ENCODE measurements around the gene RYR1. TPM values are rescaled to one million over a fixed set of nuclear protein-coding genes. Genes with fewer than 3 reads are reported as not detected.

Gene RYR1
- polyA plus RNA-seq, 1 of the 3 experiments (the other 2 are of a cell fraction), result under 0.01 TPM

DNA sequence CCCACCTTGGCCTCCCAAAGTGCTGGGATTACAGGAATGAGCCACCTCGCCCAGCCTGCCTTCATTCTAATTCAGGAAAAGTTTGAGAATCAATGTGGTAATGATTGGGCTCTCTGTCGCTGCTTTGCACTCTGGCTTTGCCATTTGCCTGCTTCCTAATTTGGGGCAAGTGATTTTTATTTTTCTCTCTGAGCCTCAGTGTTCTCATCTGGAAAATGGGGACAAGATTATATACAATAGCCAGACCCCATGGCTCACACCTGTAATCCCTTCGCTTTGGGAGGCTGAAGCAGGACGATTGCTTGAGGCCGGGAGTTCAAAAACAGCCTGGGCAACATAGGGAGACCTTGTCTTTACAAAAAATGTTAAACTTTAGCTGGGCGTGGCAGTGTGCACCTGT, 3.8 kb downstream of the RYR1 start:
- H3K4me1 ChIP-seq (ENCODE audit: control insufficient read depth in 1 of 2, insufficient read depth in 2 of 2, low read depth in 1 of 2, low read length in 1 of 2), result no peaks in the 10 kb centered on the region; a peak in 1 of 4 replicates
- POLR2A ChIA-PET, result no interaction called here
- H2AFZ ChIP-seq (ENCODE audit: low read depth), result no peak overlapping the region
- DNase-seq, result no peak
- H3K9me2 ChIP-seq, result no peaks in the 10 kb centered on the region
- CTCF ChIA-PET, result no interaction called here
- H3K79me2 ChIP-seq (ENCODE audit: insufficient read depth), result no peaks in the 10 kb centered on the region
- H3K4me2 ChIP-seq, result no peak overlapping the region
- no peak overlapping the region for H3K9ac ChIP-seq
- TF ChIP-seq, protein P1, sequence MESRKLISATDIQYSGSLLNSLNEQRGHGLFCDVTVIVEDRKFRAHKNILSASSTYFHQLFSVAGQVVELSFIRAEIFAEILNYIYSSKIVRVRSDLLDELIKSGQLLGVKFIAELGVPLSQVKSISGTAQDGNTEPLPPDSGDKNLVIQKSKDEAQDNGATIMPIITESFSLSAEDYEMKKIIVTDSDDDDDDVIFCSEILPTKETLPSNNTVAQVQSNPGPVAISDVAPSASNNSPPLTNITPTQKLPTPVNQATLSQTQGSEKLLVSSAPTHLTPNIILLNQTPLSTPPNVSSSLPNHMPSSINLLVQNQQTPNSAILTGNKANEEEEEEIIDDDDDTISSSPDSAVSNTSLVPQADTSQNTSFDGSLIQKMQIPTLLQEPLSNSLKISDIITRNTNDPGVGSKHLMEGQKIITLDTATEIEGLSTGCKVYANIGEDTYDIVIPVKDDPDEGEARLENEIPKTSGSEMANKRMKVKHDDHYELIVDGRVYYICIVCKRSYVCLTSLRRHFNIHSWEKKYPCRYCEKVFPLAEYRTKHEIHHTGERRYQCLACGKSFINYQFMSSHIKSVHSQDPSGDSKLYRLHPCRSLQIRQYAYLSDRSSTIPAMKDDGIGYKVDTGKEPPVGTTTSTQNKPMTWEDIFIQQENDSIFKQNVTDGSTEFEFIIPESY (IDR thresholded peaks at IDR 0.05; ENCODE audit: borderline replicate concordance, low read depth), result no peak
- no peak for TF ChIP-seq REST (IDR thresholded peaks at IDR 0.05; ENCODE audit: low read depth, low read length)
- no peak for TF ChIP-seq MEF2A (IDR thresholded peaks at IDR 0.05; ENCODE audit: borderline replicate concordance, low read depth)
- no peak for TF ChIP-seq FOXJ3 (CRISPR knock-in tag; IDR thresholded peaks at IDR 0.05)
- no peak for TF ChIP-seq SIN3A (IDR thresholded peaks at IDR 0.05; ENCODE audit: borderline replicate concordance, low read depth, low read length)
- TF ChIP-seq RAD21 (IDR thresholded peaks at IDR 0.05; ENCODE audit: low read length), result no peak
- TF ChIP-seq PBX3 (IDR thresholded peaks at IDR 0.05), result no peak
- TF ChIP-seq TAF1 (IDR thresholded peaks at IDR 0.05; ENCODE audit: borderline replicate concordance, low read depth, low read length), result no peak
- TF ChIP-seq MXI1 (IDR thresholded peaks at IDR 0.05; ENCODE audit: low read depth, low read length), result no peak
- TF ChIP-seq EP300 (IDR thresholded peaks at IDR 0.05; ENCODE audit: borderline replicate concordance in 1 of 2, low read depth in 1 of 2, low read length in 1 of 2), result no peak
- no peak for TF ChIP-seq RFX5 (IDR thresholded peaks at IDR 0.05; ENCODE audit: low read length)
- TF ChIP-seq, protein P2, sequence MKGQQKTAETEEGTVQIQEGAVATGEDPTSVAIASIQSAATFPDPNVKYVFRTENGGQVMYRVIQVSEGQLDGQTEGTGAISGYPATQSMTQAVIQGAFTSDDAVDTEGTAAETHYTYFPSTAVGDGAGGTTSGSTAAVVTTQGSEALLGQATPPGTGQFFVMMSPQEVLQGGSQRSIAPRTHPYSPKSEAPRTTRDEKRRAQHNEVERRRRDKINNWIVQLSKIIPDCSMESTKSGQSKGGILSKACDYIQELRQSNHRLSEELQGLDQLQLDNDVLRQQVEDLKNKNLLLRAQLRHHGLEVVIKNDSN (IDR thresholded peaks at IDR 0.05; ENCODE audit: borderline replicate concordance, low read depth), result no peak
- no peak for TF ChIP-seq FOXM1 (IDR thresholded peaks at IDR 0.05; ENCODE audit: low read depth)
- no peak for TF ChIP-seq ELF1 (IDR thresholded peaks at IDR 0.05)
- TF ChIP-seq JUND (IDR thresholded peaks at IDR 0.05), result no peak
- no peak for TF ChIP-seq POLR2AphosphoS5 (IDR thresholded peaks at IDR 0.05; ENCODE audit: low read depth, low read length)
- no peak for TF ChIP-seq USF2 (IDR thresholded peaks at IDR 0.05; ENCODE audit: borderline replicate concordance, low read depth, low read length)
- TF ChIP-seq MAX (IDR thresholded peaks at IDR 0.05; ENCODE audit: low read depth), result no peak
- TF ChIP-seq NRF1 (IDR thresholded peaks at IDR 0.05; ENCODE audit: low read depth, low read length), result no peak
- WGBS (ENCODE audit: low lambda C conversion rate), result 70% methylated on average over 6 of the region's 6 CpGs
- no peaks in the 10 kb centered on the region for H3K36me3 ChIP-seq (replicated peaks in 1 of 2; ENCODE audit: control insufficient read depth in 1 of 2, insufficient read depth in 2 of 2, low read length in 1 of 2)
- H3K27me3 ChIP-seq (ENCODE audit: insufficient read depth), result peaks cover 9% of the 10 kb centered on the region; the same call in 1 of the 2 replicates
- H3K9me3 ChIP-seq, result no peaks in the 10 kb centered on the region
- no peak overlapping the region for H3K27ac ChIP-seq (ENCODE audit: low read depth in 2 of 2, low read length in 1 of 2)
- no peak overlapping the region for H3K4me3 ChIP-seq (ENCODE audit: low read depth in 2 of 2, low read length in 1 of 2)
- H4K20me1 ChIP-seq (ENCODE audit: insufficient read depth), result no peaks in the 10 kb centered on the region
- no peaks in the 10 kb centered on the region for H3F3A ChIP-seq (replicated peaks; ENCODE audit: insufficient read depth)

Measured in SK-N-SH (cell line).